ENCODE data around the gene SRGAP1. TPM values are rescaled to one million over a fixed set of nuclear protein-coding genes. Genes with fewer than 3 reads are reported as not detected.
"Not testable (repeated sequence)": the region's sequence is repeated elsewhere in the genome, so short reads cannot be mapped to it uniquely, and the experiment has no call there.

SRGAP1 gene
- total and polyA plus RNA-seq, 2 donors from 2014 or later, result 1.8 to 13.5 TPM

GRCh38 chr12:64125913-64126312, 281.4 kb downstream of the SRGAP1 start:
- DNase-seq (no peak), FAIRE-seq (no peak)
- intact Hi-C loops (cut with DNase I), result no loop called here
- TF ChIP-seq CTCF (IDR thresholded peaks at IDR 0.05; ENCODE audit: borderline replicate concordance, extremely low read depth, insufficient read depth), result no peak
- Histone ChIP-seq H3K4me3 (ENCODE audit: low read length in 3 of 3) (no peak overlapping the region), H3K4me1 (ENCODE audit: control insufficient read depth in 2 of 3, insufficient read depth in 2 of 3, low read depth in 1 of 3, low read length in 3 of 3) (no peaks in the 10 kb centered on the region), H3K36me3 (ENCODE audit: control insufficient read depth in 2 of 3, insufficient read depth in 3 of 3, low read length in 3 of 3) (peaks cover 5 to 20% (median 7%) of the 10 kb centered on the region in 3 donors), H3K9me3 (ENCODE audit: control insufficient read depth in 2 of 3, insufficient read depth in 1 of 3, low read length in 3 of 3) (no peaks in the 10 kb centered on the region), H3K9ac (ENCODE audit: low read length in 3 of 3) (no peak overlapping the region), H3K27me3 (ENCODE audit: control insufficient read depth, insufficient read depth, low read length) (no peaks in the 10 kb centered on the region), H3K27ac (ENCODE audit: low read depth in 2 of 2, low read length in 2 of 2) (no peak overlapping the region)

GRCh38 chr12:64127811-64128210, 283.3 kb downstream of the SRGAP1 start:
- Histone ChIP-seq H3K36me3 (ENCODE audit: control insufficient read depth in 2 of 3, insufficient read depth in 3 of 3, low read length in 3 of 3) (peaks cover 5 to 20% (median 7%) of the 10 kb centered on the region in 3 donors), H3K9me3 (ENCODE audit: control insufficient read depth in 2 of 3, insufficient read depth in 1 of 3, low read length in 3 of 3) (no peaks in the 10 kb centered on the region), H3K27ac (ENCODE audit: low read depth in 2 of 2, low read length in 2 of 2) (no peak overlapping the region), H3K4me1 (ENCODE audit: control insufficient read depth in 2 of 3, insufficient read depth in 2 of 3, low read depth in 1 of 3, low read length in 3 of 3) (no peaks in the 10 kb centered on the region), H3K4me3 (ENCODE audit: low read length in 3 of 3) (no peak overlapping the region), H3K9ac (ENCODE audit: low read length in 3 of 3) (no peak overlapping the region), H3K27me3 (ENCODE audit: control insufficient read depth, insufficient read depth, low read length) (no peaks in the 10 kb centered on the region)
- intact Hi-C loops (cut with DNase I), result no loop called here
- FAIRE-seq, result no peak
- no peak for TF ChIP-seq CTCF (IDR thresholded peaks at IDR 0.05; ENCODE audit: borderline replicate concordance, extremely low read depth, insufficient read depth)
- DNase-seq, result no peak

- TF ChIP-seq CTCF (IDR thresholded peaks at IDR 0.05; ENCODE audit: borderline replicate concordance, extremely low read depth, insufficient read depth), result no peak
- Histone ChIP-seq H3K9ac (ENCODE audit: low read length in 3 of 3) (no peak overlapping the region), H3K4me1 (ENCODE audit: control insufficient read depth in 2 of 3, insufficient read depth in 2 of 3, low read depth in 1 of 3, low read length in 3 of 3) (no peaks in the 10 kb centered on the region), H3K27me3 (ENCODE audit: control insufficient read depth, insufficient read depth, low read length) (no peaks in the 10 kb centered on the region), H3K27ac (ENCODE audit: low read depth in 2 of 2, low read length in 2 of 2) (no peak overlapping the region), H3K9me3 (ENCODE audit: control insufficient read depth in 2 of 3, insufficient read depth in 1 of 3, low read length in 3 of 3) (peaks cover 0 to 4% (median 0%) of the 10 kb centered on the region in 3 donors), H3K4me3 (ENCODE audit: low read length in 3 of 3) (no peak overlapping the region), H3K36me3 (ENCODE audit: control insufficient read depth in 2 of 3, insufficient read depth in 3 of 3, low read length in 3 of 3) (peaks cover 5 to 20% (median 7%) of the 10 kb centered on the region in 3 donors)
- DNase-seq (no peak), FAIRE-seq (no peak)
- intact Hi-C loops (cut with DNase I), result no loop called here
Observed at GRCh38 chr12:64128366-64128765, 283.9 kb downstream of the SRGAP1 start.

- H3K9ac ChIP-seq (ENCODE audit: low read length in 3 of 3); H3K27me3 ChIP-seq (ENCODE audit: control insufficient read depth, insufficient read depth, low read length); intact Hi-C loops (cut with DNase I); H3K4me3 ChIP-seq (ENCODE audit: low read length in 3 of 3); H3K4me1 ChIP-seq (ENCODE audit: control insufficient read depth in 2 of 3, insufficient read depth in 2 of 3, low read depth in 1 of 3, low read length in 3 of 3); DNase-seq; H3K27ac ChIP-seq (ENCODE audit: low read depth in 2 of 2, low read length in 2 of 2); FAIRE-seq: not testable (repeated sequence)
- Histone ChIP-seq H3K9me3 (ENCODE audit: control insufficient read depth in 2 of 3, insufficient read depth in 1 of 3, low read length in 3 of 3) (peaks cover 0 to 11% (median 2%) of the 10 kb centered on the region in 3 donors), H3K36me3 (ENCODE audit: control insufficient read depth in 2 of 3, insufficient read depth in 3 of 3, low read length in 3 of 3) (peaks cover 5 to 20% (median 7%) of the 10 kb centered on the region in 3 donors)
Observed at GRCh38 chr12:64130476-64130875, 286.0 kb downstream of the SRGAP1 start.

GRCh38 chr12:64131456-64131855, 287.0 kb downstream of the SRGAP1 start:
- H3K4me1 ChIP-seq (ENCODE audit: control insufficient read depth in 2 of 3, insufficient read depth in 2 of 3, low read depth in 1 of 3, low read length in 3 of 3); intact Hi-C loops (cut with DNase I); H3K27ac ChIP-seq (ENCODE audit: low read depth in 2 of 2, low read length in 2 of 2); H3K4me3 ChIP-seq (ENCODE audit: low read length in 3 of 3); H3K9ac ChIP-seq (ENCODE audit: low read length in 3 of 3); DNase-seq; FAIRE-seq; H3K27me3 ChIP-seq (ENCODE audit: control insufficient read depth, insufficient read depth, low read length): not testable (repeated sequence)
- Histone ChIP-seq H3K36me3 (ENCODE audit: control insufficient read depth in 2 of 3, insufficient read depth in 3 of 3, low read length in 3 of 3) (peaks cover 5 to 20% (median 7%) of the 10 kb centered on the region in 3 donors), H3K9me3 (ENCODE audit: control insufficient read depth in 2 of 3, insufficient read depth in 1 of 3, low read length in 3 of 3) (peaks cover 0 to 11% (median 2%) of the 10 kb centered on the region in 3 donors)

GRCh38 chr12:64132672-64133071, 288.2 kb downstream of the SRGAP1 start:
- H3K27me3 ChIP-seq (ENCODE audit: control insufficient read depth, insufficient read depth, low read length); H3K9ac ChIP-seq (ENCODE audit: low read length in 3 of 3); DNase-seq; H3K4me1 ChIP-seq (ENCODE audit: control insufficient read depth in 2 of 3, insufficient read depth in 2 of 3, low read depth in 1 of 3, low read length in 3 of 3); H3K4me3 ChIP-seq (ENCODE audit: low read length in 3 of 3); H3K27ac ChIP-seq (ENCODE audit: low read depth in 2 of 2, low read length in 2 of 2); intact Hi-C loops (cut with DNase I); FAIRE-seq: not testable (repeated sequence)
- peaks cover 0 to 11% (median 2%) of the 10 kb centered on the region in 3 donors for H3K9me3 ChIP-seq (ENCODE audit: control insufficient read depth in 2 of 3, insufficient read depth in 1 of 3, low read length in 3 of 3)
- H3K36me3 ChIP-seq (ENCODE audit: control insufficient read depth in 2 of 3, insufficient read depth in 3 of 3, low read length in 3 of 3), result peaks cover 3 to 17% (median 4%) of the 10 kb centered on the region in 3 donors

Data from kidney (tissue), 14 donors.